Kasumi-1 (cell line): Measurements from ENCODE around the gene SYNPO.

ENCODE experiments used
- DNase-seq, 2 experiments: peaks; one replicate each; lab custom pipeline; 2025; lab: John Stamatoyannopoulos, UW

Gene SYNPO

GRCh38 chr5:150658121-150658520 is 17.7 kb downstream of the SYNPO start:
- DNase-seq = no peak

- no peak for DNase-seq
Observed at GRCh38 chr5:150658699-150659265, 18.3 kb downstream of the SYNPO start.

- DNase-seq = no peak
Observed at GRCh38 chr5:150659360-150660107, 19.1 kb downstream of the SYNPO start.

GRCh38 chr5:150660108-150660831 is 19.8 kb downstream of the SYNPO start:
- DNase-seq = no peak

- DNase-seq = no peak
Observed at GRCh38 chr5:150661086-150661485, 20.6 kb downstream of the SYNPO start, which contains the start of gene MYOZ3. Gene MYOZ3 (plus strand): TSS chr5:150661251. CDS start chr5:150662942, 1,691 bp downstream.

DNA sequence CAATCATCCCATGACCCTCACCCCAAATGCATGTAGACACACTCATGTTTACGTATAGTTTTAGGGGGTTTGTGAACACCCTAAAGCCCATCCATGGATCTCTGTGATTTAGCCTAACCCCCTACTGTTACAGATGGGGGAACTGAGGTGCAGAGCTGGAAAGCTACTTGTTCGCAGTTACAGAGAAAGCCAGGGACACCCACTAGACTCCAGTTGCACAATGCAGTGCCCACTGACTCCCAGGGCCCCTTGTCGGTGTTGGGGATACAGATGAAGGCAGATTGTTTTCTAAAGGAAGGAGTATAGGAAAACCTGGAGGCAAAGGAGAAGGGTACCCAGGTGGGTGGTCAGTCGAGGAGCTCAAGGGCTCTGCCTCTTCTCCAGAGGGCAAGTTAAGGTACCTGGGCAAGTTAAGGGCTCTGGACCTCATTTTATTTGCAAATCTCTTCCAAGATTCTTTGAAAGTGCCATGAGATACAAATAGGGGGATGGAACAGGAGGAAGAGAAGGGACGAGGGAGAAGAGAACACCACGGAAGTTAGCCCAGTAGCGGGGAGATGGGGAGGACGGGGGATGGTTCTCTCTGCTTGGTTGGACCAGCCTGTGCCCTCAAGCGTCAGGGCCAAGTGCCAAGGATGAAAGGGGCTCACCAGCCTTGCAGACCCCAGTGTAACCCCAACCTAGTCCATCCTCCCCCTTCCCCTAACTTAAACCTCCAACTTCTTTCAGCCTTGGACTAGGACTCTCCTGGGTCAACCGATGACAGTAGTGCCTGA is 21.5 kb downstream of the SYNPO start:
- DNase-seq = no peak

- DNase-seq = no peak
Observed at GRCh38 chr5:150662731-150663516, 22.5 kb downstream of the SYNPO start.

GRCh38 chr5:150663936-150664335 is 23.5 kb downstream of the SYNPO start:
- DNase-seq = no peak

DNA sequence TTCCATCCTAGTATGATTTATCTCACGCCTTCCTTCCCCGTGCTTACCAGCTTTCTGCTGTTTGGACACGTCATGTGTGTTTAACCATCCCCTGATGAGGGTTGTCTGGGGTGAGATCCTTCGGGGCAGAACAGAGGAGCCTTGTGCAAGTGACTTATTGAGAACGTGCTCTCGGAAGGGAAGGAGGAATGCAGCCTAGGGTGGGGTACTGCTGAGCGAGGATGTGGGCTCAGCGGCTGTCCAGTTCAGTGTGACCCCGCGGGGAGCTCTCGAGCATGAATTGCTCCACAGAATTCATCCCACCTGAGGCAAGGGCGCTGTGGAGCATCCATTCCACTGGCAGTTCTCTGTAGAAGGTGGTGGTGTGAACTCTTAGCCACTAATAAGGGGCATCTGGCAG is 24.6 kb downstream of the SYNPO start:
- DNase-seq = no peak

DNA sequence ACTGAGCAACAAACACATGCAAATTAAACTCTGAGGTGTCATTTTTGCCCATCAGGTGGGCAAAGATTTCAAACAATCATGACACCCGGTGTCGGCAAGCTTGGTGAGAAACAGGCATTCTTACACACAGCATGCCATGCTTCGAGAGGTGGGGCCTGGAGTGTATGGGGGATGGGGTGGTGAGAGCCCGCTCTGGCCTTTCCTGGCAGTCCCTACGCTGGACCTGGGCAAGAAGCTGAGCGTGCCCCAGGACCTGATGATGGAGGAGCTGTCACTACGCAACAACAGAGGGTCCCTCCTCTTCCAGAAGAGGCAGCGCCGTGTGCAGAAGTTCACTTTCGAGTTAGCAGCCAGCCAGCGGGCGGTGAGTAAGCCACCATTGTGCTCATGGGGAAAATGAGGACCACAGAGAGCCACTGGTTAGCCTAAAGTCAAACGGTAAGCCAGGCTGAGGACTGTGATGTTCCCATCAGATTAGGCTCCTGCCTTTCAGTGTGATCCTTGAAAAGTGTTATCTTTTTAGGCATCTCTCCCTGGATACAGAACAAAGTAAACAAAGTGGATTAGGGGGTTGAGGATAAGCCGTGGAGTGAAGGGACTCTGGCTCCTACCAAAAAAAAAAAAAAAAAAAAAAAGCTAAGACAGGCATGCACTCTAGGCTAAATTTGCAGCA is 30.0 kb downstream of the SYNPO start:
- DNase-seq = no peak

DNA sequence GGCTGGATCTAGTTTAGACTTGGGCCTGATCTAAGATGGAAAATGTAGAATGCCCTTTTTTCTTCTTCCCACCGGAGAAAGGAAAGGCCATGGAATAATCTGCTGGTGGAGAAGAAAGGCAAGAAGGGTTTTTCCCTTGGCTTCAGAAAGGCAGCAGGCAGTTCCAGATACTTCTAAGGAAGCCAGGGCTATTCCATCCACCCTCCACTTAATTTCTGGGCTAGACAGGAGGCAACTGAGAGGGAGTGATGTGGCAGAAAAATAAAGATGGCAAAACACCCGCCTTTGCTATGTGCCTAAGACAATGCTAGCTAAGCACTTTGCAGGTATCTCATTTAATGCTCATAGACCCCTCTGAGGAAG is 30.5 kb downstream of the SYNPO start:
- no peak for DNase-seq

- peak; percentile 24 to 49 for DNase-seq
Observed at GRCh38 chr5:150671509-150672236, 31.2 kb downstream of the SYNPO start.

- DNase-seq = peak; percentile 69 to 76
Observed at GRCh38 chr5:150672237-150672883, 31.9 kb downstream of the SYNPO start.

DNA sequence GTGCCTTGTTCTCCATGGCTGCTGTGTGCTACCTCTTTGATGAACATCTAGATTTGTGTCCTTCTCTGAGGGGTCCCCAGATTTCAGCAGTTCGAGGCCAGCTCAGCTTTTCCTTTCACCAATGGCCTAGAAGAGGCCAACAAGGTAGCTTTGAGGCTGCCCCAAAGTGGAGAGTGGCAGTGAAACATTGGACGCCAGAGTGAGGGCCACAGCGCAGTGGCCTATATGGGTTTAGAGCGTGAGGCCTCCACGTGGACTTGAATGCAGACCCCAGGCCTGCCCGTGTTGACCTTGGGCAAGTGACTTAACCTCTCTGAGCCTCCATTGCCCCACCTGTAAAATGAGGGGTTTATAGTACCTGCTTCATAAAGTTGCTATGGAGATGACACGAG is 32.4 kb downstream of the SYNPO start:
- DNase-seq = no peak

DNA sequence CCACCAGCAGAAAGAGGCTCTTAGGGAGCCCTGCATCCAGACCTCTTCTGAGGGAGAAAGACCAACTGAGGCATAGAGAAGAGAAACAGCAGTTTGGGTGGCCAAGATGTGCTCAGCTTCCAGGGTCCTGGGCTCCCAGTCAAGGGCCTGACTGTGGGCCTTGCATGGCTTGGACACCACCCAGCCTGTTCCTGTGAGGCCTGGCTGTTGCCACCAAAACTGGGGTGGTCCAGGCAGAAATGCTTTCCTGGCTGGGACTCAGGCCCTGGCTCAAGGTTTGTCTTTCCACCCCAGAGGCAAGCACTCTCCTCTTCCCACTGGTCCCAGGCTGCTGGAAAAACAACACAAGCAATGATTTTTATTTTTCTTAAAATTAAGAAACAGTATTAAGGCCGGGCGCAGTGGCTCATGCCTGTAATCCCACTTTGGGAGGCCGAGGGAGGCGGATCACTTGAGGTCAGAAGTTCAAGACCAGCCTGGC is 33.9 kb downstream of the SYNPO start:
- DNase-seq = no peak

DNA sequence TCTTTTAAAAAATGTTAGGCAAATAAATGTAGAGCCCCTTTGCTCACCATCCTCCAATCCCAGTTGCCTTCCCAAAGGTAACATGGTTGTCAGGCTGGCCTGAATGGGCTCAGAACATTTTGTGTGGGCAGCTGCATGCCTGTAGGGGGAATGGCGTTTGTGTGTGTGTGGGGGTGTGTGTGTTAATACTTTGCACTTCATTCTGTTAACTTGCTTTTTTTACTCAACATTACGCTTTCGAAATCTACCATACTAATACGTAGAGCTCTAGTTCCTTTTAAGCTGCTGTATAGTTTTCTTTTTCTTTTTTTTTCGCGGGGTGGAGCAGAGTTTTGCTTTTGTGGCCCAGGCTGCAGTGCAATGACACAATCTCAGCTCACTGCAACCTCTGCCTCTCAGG is 34.6 kb downstream of the SYNPO start:
- no peak for DNase-seq

DNA sequence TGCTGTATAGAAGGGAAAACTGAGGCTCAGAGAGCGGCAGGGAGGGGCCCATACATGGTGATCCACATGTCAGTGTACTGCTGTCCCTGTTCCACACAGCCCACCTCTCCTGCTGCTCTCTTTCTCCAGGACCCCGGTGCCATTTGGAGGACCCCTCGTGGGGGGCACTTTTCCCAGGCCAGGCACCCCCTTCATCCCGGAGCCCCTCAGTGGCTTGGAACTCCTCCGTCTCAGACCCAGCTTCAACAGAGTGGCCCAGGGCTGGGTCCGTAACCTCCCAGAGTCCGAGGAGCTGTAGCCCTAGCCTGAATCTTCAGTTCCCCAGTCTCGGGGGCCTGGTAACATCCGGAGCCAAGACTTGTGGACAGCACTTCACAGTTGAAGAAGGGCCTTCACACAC is 36.1 kb downstream of the SYNPO start:
- no peak for DNase-seq

DNA sequence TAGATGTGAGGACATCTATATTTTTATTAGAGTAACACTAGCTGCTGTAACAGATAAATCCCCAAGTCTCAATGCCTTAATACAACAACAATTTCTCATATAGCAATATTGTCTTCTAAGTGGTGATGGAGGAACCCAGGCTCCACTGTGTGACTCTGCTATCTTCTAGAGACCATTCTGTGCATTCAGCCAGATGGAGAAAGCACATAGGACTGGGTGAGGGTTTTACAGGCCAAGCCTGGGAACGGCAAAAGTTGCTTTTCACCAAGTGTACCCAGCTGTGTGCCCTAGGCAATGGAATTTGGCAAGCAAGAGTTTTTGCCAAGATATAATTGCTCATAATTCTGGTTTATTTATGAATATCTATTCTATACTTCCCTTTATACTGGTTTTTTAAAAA is 48.7 kb downstream of the SYNPO start:
- no peak for DNase-seq

GRCh38 chr5:150690760-150691159 is 50.3 kb downstream of the SYNPO start:
- DNase-seq = no peak

DNA sequence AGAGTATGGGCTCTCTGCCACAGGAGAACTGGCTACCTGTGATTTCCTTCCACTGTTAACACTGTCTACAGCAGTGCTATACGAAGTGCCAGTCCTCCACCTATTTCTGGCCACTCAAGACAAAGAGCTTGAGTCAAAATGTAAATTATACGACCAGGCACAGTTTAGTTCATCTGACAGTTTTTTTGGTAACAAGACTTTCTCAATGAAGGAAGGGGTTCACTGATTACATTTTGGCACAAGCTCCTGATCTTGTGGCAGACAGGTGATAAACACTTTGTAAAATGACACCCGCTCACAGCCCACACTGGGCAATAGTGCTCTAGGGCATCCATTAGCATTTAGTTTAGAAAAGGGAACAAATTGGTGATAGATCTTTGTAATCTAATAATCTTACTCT is 51.8 kb downstream of the SYNPO start:
- DNase-seq = no peak
